Astrocyte (in vitro differentiated cells and primary cell): ENCODE measurements around the gene FAM53A. TPM values are rescaled to one million over a fixed set of nuclear protein-coding genes. Genes with fewer than 3 reads are reported as not detected.

Experiments
- DNase-seq: peaks from one replicate; pipeline ENCODE4 v3.0.0-alpha.2; 2010; ENCODE audit warnings: low read depth
- FAIRE-seq: peaks from 2 replicates; lab custom pipeline; 2011; peaks lifted over from hg19 to GRCh38; lab: Jason Lieb, UNC
- H2AFZ ChIP-seq: 2 replicates; pipeline ENCODE4 v1.6.0; 2012; ENCODE audit warnings: low read depth, low read length, inconsistent platforms
- H3K27ac ChIP-seq: 2 replicates; pipeline ENCODE4 v1.5.1; 2011; ENCODE audit warnings: low read depth, low read length, inconsistent platforms
- H3K27me3 ChIP-seq: 2 replicates; pipeline ENCODE4 v1.6.0; 2011; ENCODE audit warnings: low read length, inconsistent platforms; ENCODE audit not compliant: insufficient read depth
- H3K36me3 ChIP-seq: 2 replicates; pipeline ENCODE4 v1.5.1; 2011; ENCODE audit warnings: low read length, inconsistent platforms; ENCODE audit not compliant: insufficient read depth
- H3K4me1 ChIP-seq: 2 replicates; pipeline ENCODE4 v1.5.1; 2011; ENCODE audit warnings: low read length, inconsistent platforms; ENCODE audit not compliant: insufficient read depth
- H3K4me2 ChIP-seq: 2 replicates; pipeline ENCODE4 v1.6.0; 2012; ENCODE audit warnings: low read length, inconsistent platforms
- H3K4me3 ChIP-seq: 2 replicates; pipeline ENCODE4 v1.5.1; 2011; ENCODE audit warnings: low read depth, mild to moderate bottlenecking, low read length, inconsistent platforms; ENCODE audit not compliant: insufficient read depth
- H3K79me2 ChIP-seq: 2 replicates; pipeline ENCODE4 v1.6.0; 2012; ENCODE audit warnings: mild to moderate bottlenecking, low read length, inconsistent platforms; ENCODE audit not compliant: insufficient read depth
- H3K9ac ChIP-seq: 2 replicates; pipeline ENCODE4 v1.6.0; 2012; ENCODE audit warnings: mild to moderate bottlenecking, low read length, inconsistent platforms
- H3K9me3 ChIP-seq: 2 replicates; pipeline ENCODE4 v1.5.1; 2012; ENCODE audit warnings: low read depth, mild to moderate bottlenecking, low read length, inconsistent platforms; ENCODE audit not compliant: insufficient read depth
- H4K20me1 ChIP-seq: 2 replicates; pipeline ENCODE4 v1.6.0; 2012; ENCODE audit warnings: low read length, inconsistent platforms; ENCODE audit not compliant: insufficient read depth
- H3K27ac Mint-ChIP-seq: one replicate; pipeline ENCODE4 v1.8.0; 2021; ENCODE audit warnings: mild to moderate bottlenecking, mixed read lengths; ENCODE audit not compliant: unreplicated experiment
- H3K27me3 Mint-ChIP-seq: one replicate; pipeline ENCODE4 v1.8.0; 2021; ENCODE audit warnings: low read depth, mixed read lengths; ENCODE audit not compliant: unreplicated experiment
- H3K36me3 Mint-ChIP-seq: one replicate; pipeline ENCODE4 v1.8.0; 2021; ENCODE audit warnings: low read depth, mixed read lengths; ENCODE audit not compliant: unreplicated experiment
- H3K4me1 Mint-ChIP-seq: one replicate; pipeline ENCODE4 v1.8.0; 2021; ENCODE audit warnings: low read depth, mixed read lengths; ENCODE audit not compliant: unreplicated experiment
- H3K4me3 Mint-ChIP-seq: one replicate; pipeline ENCODE4 v1.8.0; 2021; ENCODE audit warnings: mild to moderate bottlenecking, moderate library complexity, mixed read lengths; ENCODE audit not compliant: unreplicated experiment
- H3K9me3 Mint-ChIP-seq: one replicate; pipeline ENCODE4 v1.8.0; 2021; ENCODE audit warnings: mild to moderate bottlenecking, mixed read lengths; ENCODE audit not compliant: unreplicated experiment
- EZH2 ChIP-seq: IDR thresholded peaks from 2 replicates; pipeline ENCODE4 v1.6.1; 2012; ENCODE audit warnings: mild to moderate bottlenecking, low read length, inconsistent platforms; ENCODE audit not compliant: insufficient read depth
- total RNA-seq: library from RNA; stranded (reverse); gene quantifications from 2 replicates; pipeline ENCODE4 v1.2.1, GENCODE V29; 2021
- TF ChIP-seq, protein P1 (sequence below): IDR thresholded peaks from 2 replicates; pipeline ENCODE4 v1.5.1; 2011; ENCODE audit warnings: low read depth, mild to moderate bottlenecking, inconsistent platforms, low read length, moderate library complexity; ENCODE audit not compliant: insufficient read depth

The FAM53A gene
- total RNA-seq, 1 donor from 2014 or later: 2.1 TPM

DNA sequence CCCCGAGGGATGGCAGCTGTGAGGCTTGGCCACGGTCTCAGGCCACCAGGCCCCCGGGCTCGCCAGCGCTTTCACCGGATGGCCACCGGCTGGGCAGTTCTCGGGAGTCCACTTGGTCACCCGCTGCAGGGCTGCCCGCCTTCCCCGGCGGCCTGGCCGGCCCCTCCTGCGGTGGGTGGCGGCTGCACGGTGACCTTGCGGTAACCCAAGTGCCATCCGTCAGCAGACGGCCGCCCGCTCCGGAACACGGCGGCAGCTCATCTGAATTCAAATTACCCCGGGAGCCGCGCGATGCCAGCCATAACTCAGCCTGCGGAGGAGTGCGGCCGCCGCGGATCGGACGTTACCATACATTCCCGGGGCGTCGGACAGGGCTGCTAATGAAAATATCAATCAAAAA is 60.7 kb downstream of the FAM53A start:
- no peak for DNase-seq
- Histone ChIP-seq H3K9ac (no peak overlapping the region), H3K4me3 (no peak overlapping the region), H3K36me3 (no peaks in the 10 kb centered on the region), H4K20me1 (no peaks in the 10 kb centered on the region), H3K4me1 (no peaks in the 10 kb centered on the region), H3K27me3 (no peaks in the 10 kb centered on the region), H3K9me3 (no peaks in the 10 kb centered on the region), H3K79me2 (no peaks in the 10 kb centered on the region), H2AFZ (no peak overlapping the region), H3K4me2 (no peak overlapping the region), H3K27ac (no peak overlapping the region)
- no peaks in the 10 kb centered on the region for H3K36me3 Mint-ChIP-seq
- H3K9me3 Mint-ChIP-seq: peaks cover 5% of the 10 kb centered on the region
- H3K27ac Mint-ChIP-seq: no peak overlapping the region
- FAIRE-seq: no peak
- peaks cover 2% of the 10 kb centered on the region for H3K27me3 Mint-ChIP-seq
- no peak overlapping the region for H3K4me3 Mint-ChIP-seq
- TF ChIP-seq EZH2: no peak
- TF ChIP-seq, protein P1, sequence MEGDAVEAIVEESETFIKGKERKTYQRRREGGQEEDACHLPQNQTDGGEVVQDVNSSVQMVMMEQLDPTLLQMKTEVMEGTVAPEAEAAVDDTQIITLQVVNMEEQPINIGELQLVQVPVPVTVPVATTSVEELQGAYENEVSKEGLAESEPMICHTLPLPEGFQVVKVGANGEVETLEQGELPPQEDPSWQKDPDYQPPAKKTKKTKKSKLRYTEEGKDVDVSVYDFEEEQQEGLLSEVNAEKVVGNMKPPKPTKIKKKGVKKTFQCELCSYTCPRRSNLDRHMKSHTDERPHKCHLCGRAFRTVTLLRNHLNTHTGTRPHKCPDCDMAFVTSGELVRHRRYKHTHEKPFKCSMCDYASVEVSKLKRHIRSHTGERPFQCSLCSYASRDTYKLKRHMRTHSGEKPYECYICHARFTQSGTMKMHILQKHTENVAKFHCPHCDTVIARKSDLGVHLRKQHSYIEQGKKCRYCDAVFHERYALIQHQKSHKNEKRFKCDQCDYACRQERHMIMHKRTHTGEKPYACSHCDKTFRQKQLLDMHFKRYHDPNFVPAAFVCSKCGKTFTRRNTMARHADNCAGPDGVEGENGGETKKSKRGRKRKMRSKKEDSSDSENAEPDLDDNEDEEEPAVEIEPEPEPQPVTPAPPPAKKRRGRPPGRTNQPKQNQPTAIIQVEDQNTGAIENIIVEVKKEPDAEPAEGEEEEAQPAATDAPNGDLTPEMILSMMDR: no peak
- no peaks in the 10 kb centered on the region for H3K4me1 Mint-ChIP-seq

DNA sequence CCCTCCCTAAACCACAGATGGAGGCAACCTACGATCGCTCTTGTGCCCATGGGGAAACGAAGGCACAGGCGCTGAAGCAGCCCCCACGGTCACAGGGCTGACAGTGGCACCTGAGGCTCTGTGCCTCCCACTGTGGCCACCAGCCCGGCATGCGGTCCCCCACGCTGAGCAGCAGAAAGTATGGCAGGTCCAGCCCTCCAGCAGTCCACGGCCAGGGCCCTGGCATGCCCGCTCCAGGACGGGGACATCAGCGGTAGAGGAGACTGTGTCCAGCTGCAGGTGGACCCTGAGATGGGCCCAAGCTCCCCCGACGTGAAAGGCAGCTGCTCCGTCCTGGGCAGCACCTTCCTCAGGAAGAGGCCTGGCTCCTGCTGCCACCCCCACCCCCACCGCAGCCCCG is 61.2 kb downstream of the FAM53A start:
- no peaks in the 10 kb centered on the region for H3K36me3 ChIP-seq
- H3K4me2 ChIP-seq: no peak overlapping the region
- no peaks in the 10 kb centered on the region for H3K36me3 Mint-ChIP-seq
- H2AFZ ChIP-seq: no peak overlapping the region
- H3K4me1 ChIP-seq: no peaks in the 10 kb centered on the region
- no peak overlapping the region for H3K9ac ChIP-seq
- DNase-seq (no peak), FAIRE-seq (no peak)
- no peaks in the 10 kb centered on the region for H3K9me3 ChIP-seq
- H3K4me1 Mint-ChIP-seq: no peaks in the 10 kb centered on the region
- H3K9me3 Mint-ChIP-seq: peaks cover 5% of the 10 kb centered on the region
- no peak overlapping the region for H3K27ac ChIP-seq
- H3K27me3 Mint-ChIP-seq: peaks cover 2% of the 10 kb centered on the region
- no peaks in the 10 kb centered on the region for H3K79me2 ChIP-seq
- no peak overlapping the region for H3K27ac Mint-ChIP-seq
- no peaks in the 10 kb centered on the region for H4K20me1 ChIP-seq
- no peak overlapping the region for H3K4me3 ChIP-seq
- H3K4me3 Mint-ChIP-seq: no peak overlapping the region
- TF ChIP-seq, protein P1: no peak
- no peak for TF ChIP-seq EZH2
- no peaks in the 10 kb centered on the region for H3K27me3 ChIP-seq

DNA sequence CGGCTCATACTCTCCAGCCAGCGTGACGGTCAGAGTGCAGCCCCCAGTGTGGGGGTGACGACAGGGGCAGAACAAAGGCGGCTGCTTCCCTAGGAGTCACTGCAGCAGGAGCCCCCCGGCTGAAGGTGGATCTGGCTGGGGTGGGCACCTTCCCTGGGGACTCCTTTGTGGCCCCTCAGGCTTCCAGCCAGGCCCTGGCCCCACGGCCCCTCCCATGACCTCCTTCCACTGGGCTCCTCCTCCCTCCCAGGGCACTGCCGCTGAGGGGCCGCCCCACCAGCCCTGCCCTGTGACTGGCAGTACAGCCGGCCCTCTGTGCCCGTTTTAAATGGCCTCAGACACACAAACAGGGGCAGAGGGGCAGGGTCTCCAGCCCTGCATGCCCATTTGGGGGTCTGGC is 61.9 kb downstream of the FAM53A start:
- Histone ChIP-seq H3K36me3 (no peaks in the 10 kb centered on the region), H2AFZ (no peak overlapping the region), H3K4me2 (no peak overlapping the region), H3K27ac (no peak overlapping the region), H3K4me1 (no peaks in the 10 kb centered on the region), H3K9me3 (no peaks in the 10 kb centered on the region), H3K79me2 (no peaks in the 10 kb centered on the region), H3K9ac (no peak overlapping the region), H3K27me3 (no peaks in the 10 kb centered on the region), H3K4me3 (no peak overlapping the region), H4K20me1 (no peaks in the 10 kb centered on the region)
- H3K36me3 Mint-ChIP-seq: peaks cover 4% of the 10 kb centered on the region
- H3K4me3 Mint-ChIP-seq: no peak overlapping the region
- DNase-seq (no peak), FAIRE-seq (no peak)
- H3K27ac Mint-ChIP-seq: no peak overlapping the region
- no peaks in the 10 kb centered on the region for H3K4me1 Mint-ChIP-seq
- peaks cover 9% of the 10 kb centered on the region for H3K27me3 Mint-ChIP-seq
- H3K9me3 Mint-ChIP-seq: peaks cover 10% of the 10 kb centered on the region
- TF ChIP-seq, protein P1: no peak
- TF ChIP-seq EZH2: no peak
